ENCODE data around the gene ELL2.

DNA sequence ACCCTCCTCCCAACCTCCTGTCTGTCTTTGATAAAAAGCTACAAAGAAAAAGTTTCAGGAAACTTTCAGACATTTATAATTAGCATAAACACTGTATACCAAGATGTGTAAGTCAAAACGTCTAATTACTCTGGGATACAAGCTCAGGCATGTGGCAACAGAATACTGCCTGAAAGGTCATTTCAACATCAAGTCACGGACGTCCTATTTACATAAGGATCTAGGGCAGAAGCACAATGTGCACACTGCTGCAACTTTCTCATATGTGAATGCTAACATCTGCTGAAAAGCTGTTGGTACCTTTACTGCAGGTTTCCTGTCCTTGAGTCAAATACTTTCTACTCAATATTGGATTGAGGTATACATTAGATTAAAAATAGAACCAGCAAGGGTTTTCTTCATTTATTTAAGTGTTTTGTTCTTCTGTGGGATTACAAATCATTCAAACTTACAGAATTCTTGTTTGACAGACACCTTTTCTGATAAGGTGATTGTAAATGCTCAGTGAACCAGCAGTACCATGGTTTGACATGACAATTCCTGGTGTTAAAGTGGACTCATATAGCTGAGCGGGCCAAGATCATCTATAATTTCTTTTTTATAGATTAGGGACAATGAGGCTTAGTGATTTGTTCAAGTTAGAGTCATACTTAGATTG lies 36.8 kb downstream of the ELL2 start:
- TF ChIP-seq, protein P1, sequence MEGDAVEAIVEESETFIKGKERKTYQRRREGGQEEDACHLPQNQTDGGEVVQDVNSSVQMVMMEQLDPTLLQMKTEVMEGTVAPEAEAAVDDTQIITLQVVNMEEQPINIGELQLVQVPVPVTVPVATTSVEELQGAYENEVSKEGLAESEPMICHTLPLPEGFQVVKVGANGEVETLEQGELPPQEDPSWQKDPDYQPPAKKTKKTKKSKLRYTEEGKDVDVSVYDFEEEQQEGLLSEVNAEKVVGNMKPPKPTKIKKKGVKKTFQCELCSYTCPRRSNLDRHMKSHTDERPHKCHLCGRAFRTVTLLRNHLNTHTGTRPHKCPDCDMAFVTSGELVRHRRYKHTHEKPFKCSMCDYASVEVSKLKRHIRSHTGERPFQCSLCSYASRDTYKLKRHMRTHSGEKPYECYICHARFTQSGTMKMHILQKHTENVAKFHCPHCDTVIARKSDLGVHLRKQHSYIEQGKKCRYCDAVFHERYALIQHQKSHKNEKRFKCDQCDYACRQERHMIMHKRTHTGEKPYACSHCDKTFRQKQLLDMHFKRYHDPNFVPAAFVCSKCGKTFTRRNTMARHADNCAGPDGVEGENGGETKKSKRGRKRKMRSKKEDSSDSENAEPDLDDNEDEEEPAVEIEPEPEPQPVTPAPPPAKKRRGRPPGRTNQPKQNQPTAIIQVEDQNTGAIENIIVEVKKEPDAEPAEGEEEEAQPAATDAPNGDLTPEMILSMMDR (IDR thresholded peaks at IDR 0.05) = no peak
- no peak for TF ChIP-seq POLR2A (IDR thresholded peaks at IDR 0.05)
